ENCODE measurements around the gene GTF3C2. TPM values are rescaled to one million over a fixed set of nuclear protein-coding genes. Genes with fewer than 3 reads are reported as not detected.

Gene GTF3C2
- total and polyA plus RNA-seq, 2 of the 13 experiments (the other 11 are each of a cell fraction or from before 2014, with no cell fraction given): 77.5 to 130 TPM

GRCh38 chr2:27324720-27325119 lies 31.8 kb downstream of the GTF3C2 start (continued):
- TF ChIP-seq AFF4 (CRISPR knock-in tag; IDR thresholded peaks at IDR 0.05) (no peak), PHF8 (CRISPR knock-in tag; IDR thresholded peaks at IDR 0.05) (no peak), ZBTB39 (CRISPR knock-in tag; IDR thresholded peaks at IDR 0.05) (no peak), YY1 (IDR thresholded peaks at IDR 0.05; ENCODE audit: insufficient read depth, insufficient replicate concordance, low read depth, low read length) (no peak), ZNF446 (CRISPR knock-in tag; IDR thresholded peaks at IDR 0.05) (no peak), NFIC (IDR thresholded peaks at IDR 0.05; ENCODE audit: low read length) (no peak), NR0B2 (CRISPR knock-in tag; IDR thresholded peaks at IDR 0.05) (no peak), ZNF207 (IDR thresholded peaks at IDR 0.05; ENCODE audit: borderline replicate concordance) (no peak), LBX2 (CRISPR knock-in tag; IDR thresholded peaks at IDR 0.05; ENCODE audit: borderline replicate concordance) (no peak), NCOA1 (CRISPR knock-in tag; IDR thresholded peaks at IDR 0.05) (no peak), SALL2 (CRISPR knock-in tag; IDR thresholded peaks at IDR 0.05) (no peak), ARNT2 (CRISPR knock-in tag; IDR thresholded peaks at IDR 0.05; ENCODE audit: low read depth) (no peak), ZNF318 (CRISPR knock-in tag; IDR thresholded peaks at IDR 0.05) (0 out of 2 replicates have a peak, but pooled peaks have one; percentile 21), ZNF20 (CRISPR knock-in tag; IDR thresholded peaks at IDR 0.05) (no peak), MIER3 (CRISPR knock-in tag; IDR thresholded peaks at IDR 0.05; ENCODE audit: borderline replicate concordance) (no peak)
